ENCODE results near the gene MTHFS.

MTHFS gene

DNA sequence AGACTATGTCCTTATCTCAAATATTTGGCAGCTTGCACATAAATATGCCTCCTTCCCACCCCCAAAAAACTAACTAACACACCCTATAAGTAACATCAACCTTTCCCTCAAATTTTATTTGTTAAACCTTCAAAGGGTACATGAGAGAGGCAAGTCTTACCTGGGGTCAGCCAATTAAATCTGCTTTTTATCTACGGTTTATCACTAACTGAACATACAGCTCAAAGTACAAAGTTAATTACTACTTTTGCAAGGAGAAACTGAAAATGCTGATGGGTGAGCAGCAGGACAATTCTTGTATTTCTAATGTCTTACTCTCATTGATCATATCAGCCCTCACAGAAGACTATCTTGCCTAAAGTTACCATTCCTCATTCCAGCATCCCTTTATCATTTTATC, 34.6 kb downstream of the MTHFS start:
- DNase-seq (ENCODE audit: low read depth in 1 of 2, low spot score in 1 of 2) = no peak
- no peak for TF ChIP-seq SPI1 (IDR thresholded peaks at IDR 0.05; ENCODE audit: borderline replicate concordance, low read depth)
- TF ChIP-seq, protein P1, sequence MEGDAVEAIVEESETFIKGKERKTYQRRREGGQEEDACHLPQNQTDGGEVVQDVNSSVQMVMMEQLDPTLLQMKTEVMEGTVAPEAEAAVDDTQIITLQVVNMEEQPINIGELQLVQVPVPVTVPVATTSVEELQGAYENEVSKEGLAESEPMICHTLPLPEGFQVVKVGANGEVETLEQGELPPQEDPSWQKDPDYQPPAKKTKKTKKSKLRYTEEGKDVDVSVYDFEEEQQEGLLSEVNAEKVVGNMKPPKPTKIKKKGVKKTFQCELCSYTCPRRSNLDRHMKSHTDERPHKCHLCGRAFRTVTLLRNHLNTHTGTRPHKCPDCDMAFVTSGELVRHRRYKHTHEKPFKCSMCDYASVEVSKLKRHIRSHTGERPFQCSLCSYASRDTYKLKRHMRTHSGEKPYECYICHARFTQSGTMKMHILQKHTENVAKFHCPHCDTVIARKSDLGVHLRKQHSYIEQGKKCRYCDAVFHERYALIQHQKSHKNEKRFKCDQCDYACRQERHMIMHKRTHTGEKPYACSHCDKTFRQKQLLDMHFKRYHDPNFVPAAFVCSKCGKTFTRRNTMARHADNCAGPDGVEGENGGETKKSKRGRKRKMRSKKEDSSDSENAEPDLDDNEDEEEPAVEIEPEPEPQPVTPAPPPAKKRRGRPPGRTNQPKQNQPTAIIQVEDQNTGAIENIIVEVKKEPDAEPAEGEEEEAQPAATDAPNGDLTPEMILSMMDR (IDR thresholded peaks at IDR 0.05; ENCODE audit: insufficient read depth, low read length) = no peak
- TF ChIP-seq, protein P2, sequence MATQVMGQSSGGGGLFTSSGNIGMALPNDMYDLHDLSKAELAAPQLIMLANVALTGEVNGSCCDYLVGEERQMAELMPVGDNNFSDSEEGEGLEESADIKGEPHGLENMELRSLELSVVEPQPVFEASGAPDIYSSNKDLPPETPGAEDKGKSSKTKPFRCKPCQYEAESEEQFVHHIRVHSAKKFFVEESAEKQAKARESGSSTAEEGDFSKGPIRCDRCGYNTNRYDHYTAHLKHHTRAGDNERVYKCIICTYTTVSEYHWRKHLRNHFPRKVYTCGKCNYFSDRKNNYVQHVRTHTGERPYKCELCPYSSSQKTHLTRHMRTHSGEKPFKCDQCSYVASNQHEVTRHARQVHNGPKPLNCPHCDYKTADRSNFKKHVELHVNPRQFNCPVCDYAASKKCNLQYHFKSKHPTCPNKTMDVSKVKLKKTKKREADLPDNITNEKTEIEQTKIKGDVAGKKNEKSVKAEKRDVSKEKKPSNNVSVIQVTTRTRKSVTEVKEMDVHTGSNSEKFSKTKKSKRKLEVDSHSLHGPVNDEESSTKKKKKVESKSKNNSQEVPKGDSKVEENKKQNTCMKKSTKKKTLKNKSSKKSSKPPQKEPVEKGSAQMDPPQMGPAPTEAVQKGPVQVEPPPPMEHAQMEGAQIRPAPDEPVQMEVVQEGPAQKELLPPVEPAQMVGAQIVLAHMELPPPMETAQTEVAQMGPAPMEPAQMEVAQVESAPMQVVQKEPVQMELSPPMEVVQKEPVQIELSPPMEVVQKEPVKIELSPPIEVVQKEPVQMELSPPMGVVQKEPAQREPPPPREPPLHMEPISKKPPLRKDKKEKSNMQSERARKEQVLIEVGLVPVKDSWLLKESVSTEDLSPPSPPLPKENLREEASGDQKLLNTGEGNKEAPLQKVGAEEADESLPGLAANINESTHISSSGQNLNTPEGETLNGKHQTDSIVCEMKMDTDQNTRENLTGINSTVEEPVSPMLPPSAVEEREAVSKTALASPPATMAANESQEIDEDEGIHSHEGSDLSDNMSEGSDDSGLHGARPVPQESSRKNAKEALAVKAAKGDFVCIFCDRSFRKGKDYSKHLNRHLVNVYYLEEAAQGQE (IDR thresholded peaks at IDR 0.05; ENCODE audit: insufficient replicate concordance, low read depth) = no peak
- TF ChIP-seq GABPA (IDR thresholded peaks at IDR 0.05; ENCODE audit: low read depth) = no peak
- TF ChIP-seq POLR2AphosphoS5 (IDR thresholded peaks at IDR 0.05; ENCODE audit: low read depth) = no peak
- Histone ChIP-seq H3K27ac (replicated peaks) (no peak overlapping the region), H3K27me3 (ENCODE audit: insufficient read depth, poor library complexity, severe bottlenecking) (no peaks in the 10 kb centered on the region), H3K4me3 (replicated peaks; ENCODE audit: insufficient read depth, low read length) (no peak overlapping the region)

DNA sequence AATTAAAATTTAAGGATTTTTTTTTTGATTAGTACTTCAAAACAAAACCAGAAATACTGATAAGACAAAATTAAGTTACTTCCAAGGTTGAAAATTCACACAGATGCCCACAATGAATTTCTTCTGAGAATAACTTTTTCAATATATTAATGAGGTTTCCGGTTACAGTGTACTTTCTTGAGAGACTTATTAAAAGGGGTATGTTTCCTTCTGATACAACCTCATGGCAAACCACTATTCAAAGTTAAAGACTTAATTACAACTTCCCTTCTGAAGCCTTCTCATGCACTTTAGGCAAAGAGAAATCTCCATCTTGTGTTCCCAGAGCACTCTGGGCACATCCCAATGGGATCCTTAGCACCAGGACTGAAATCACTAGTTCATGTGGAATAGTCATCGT, 36.2 kb downstream of the MTHFS start:
- no peak for DNase-seq (ENCODE audit: low read depth in 1 of 2, low spot score in 1 of 2)
- Histone ChIP-seq H3K27me3 (ENCODE audit: insufficient read depth, poor library complexity, severe bottlenecking) (no peaks in the 10 kb centered on the region), H3K27ac (replicated peaks) (no peak overlapping the region), H3K4me3 (replicated peaks; ENCODE audit: insufficient read depth, low read length) (no peak overlapping the region)
- TF ChIP-seq, protein P1 (IDR thresholded peaks at IDR 0.05; ENCODE audit: insufficient read depth, low read length) = no peak
- no peak for TF ChIP-seq GABPA (IDR thresholded peaks at IDR 0.05; ENCODE audit: low read depth)
- TF ChIP-seq SPI1 (IDR thresholded peaks at IDR 0.05; ENCODE audit: borderline replicate concordance, low read depth) = no peak
- TF ChIP-seq, protein P2 (IDR thresholded peaks at IDR 0.05; ENCODE audit: insufficient replicate concordance, low read depth) = no peak
- TF ChIP-seq POLR2AphosphoS5 (IDR thresholded peaks at IDR 0.05; ENCODE audit: low read depth) = no peak

DNA sequence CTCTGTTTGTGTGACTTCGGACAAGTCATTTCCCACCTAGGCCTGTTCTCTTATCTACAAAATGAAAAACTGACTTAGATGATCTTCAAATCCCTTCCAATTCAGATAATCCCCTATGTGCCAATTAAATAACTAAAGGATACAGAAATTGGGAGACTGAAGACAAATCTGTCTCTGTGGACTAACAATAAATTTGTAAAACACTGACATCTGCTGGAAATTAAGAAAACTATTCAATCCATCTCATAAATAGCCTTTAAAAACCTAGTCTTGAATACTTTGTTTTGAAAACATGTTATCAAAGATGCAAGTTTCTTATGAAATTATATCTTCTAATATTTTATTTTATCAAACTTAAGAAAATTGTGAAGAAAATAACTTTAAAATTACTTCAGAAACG, 38.3 kb downstream of the MTHFS start:
- TF ChIP-seq POLR2AphosphoS5 (IDR thresholded peaks at IDR 0.05; ENCODE audit: low read depth) (no peak), GABPA (IDR thresholded peaks at IDR 0.05; ENCODE audit: low read depth) (no peak), SPI1 (IDR thresholded peaks at IDR 0.05; ENCODE audit: borderline replicate concordance, low read depth) (no peak)
- TF ChIP-seq, protein P1 (IDR thresholded peaks at IDR 0.05; ENCODE audit: insufficient read depth, low read length) = no peak
- TF ChIP-seq, protein P2 (IDR thresholded peaks at IDR 0.05; ENCODE audit: insufficient replicate concordance, low read depth) = no peak
- Histone ChIP-seq H3K27ac (replicated peaks) (no peak overlapping the region), H3K27me3 (ENCODE audit: insufficient read depth, poor library complexity, severe bottlenecking) (no peaks in the 10 kb centered on the region), H3K4me3 (replicated peaks; ENCODE audit: insufficient read depth, low read length) (no peak overlapping the region)
- no peak for DNase-seq (ENCODE audit: low read depth in 1 of 2, low spot score in 1 of 2)
